Renal pelvis (tissue), 4 donors: ENCODE results near the gene IGFBP4. TPM values are rescaled to one million over a fixed set of nuclear protein-coding genes. Genes with fewer than 3 reads are reported as not detected.

Experiments used
- DNase-seq: peaks from one replicate; pipeline ENCODE4 v3.0.0-alpha.2; 2013
- polyA plus RNA-seq, 3 donors: library from polyadenylated mRNA; unstranded; fragments of 120-200 nt; gene quantifications; one replicate each; pipeline ENCODE4 v1.2.1, GENCODE V29; 2013; ENCODE audit not compliant: insufficient read length in 3 of 3

IGFBP4 gene
- polyA plus RNA-seq, 3 donors: 341 to 358 (median 349) TPM

- no peak for DNase-seq
These were observed 25.3 kb downstream of the IGFBP4 start for GRCh38 chr17:40468560-40468959.

DNA sequence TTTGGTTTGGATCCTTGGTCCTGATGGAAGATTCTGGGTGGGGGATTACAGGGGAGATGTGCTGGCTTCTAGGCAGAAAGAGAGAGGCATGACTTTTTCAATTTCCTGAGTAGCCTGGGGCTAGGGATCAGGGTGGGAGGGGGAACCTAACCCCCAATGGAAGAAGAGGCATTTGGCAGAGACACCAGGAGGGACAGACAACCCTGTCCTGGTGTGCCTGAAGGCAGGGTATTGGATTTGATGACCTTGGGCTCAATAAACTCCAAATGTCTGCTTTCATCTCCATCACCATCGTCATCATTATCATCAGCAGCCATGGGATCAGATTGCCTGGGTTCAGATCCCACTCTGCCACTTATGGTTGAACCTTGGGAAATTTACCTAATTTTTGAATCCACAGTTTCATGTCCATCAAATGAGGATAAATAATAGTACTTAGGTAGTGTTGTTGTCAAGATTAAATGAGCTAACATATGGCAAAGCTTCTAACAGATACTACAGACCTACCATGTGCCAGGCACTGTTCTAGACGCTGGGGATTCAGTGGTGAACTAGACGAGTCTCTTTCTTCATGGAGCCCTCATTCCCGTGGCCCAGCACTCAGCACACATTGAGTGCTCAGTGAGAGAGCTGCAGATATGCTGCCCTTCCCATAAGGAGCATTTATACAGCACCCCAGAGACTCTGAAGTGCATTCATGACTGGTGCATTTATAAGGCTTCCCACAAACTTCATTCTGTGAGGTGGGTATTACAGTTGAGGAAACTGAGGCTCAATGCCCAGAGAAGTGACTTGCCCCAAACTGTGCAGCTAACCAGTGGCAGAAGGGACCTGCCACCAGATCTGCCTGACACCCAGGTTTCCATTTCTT is 26.8 kb downstream of the IGFBP4 start:
- DNase-seq: no peak

DNA sequence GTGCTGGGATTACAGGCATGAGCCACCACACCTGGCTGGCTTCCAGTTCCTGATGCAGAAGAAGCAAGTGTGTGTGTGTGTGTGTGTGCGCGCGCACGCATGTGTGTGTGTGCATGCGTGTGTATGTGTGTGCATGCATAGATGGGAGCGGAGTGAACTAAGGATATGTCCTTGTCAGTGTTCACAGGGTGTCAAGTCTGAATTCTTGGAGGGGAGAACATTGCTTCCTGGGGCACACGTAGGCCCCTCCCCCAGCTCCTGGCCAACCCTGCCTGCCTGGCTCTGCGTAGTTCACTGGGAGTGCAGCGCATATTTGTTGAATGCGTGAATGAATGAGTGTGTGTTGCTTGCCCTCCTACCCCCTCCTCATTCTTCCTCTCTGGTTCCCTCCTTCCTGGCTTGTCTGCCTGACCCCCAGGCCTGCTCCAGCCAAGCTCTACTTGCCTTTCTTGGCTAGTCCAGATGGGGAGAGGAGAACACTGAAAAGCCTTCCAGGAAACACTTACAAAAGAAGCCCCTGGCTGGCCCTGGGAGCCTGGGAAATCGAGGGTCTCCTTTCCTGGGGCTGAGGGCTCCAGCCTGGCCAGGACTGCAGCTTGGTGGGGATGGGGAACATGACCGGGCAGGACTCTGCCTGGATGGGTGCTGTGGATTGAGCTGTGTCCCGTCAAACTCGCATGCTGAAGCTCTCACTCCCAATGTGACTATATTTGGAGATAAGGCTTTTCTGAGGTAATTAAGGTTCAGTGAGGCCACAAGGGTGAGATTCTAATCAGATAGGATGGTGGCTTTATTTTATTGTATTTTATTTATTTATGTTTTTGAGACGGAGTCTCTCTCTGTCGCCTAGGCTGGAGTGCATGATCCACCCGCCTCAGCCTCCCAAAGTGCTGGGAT is 27.9 kb downstream of the IGFBP4 start:
- no peak for DNase-seq

- no peak for DNase-seq
These were observed 28.8 kb downstream of the IGFBP4 start for GRCh38 chr17:40471846-40472732.

DNA sequence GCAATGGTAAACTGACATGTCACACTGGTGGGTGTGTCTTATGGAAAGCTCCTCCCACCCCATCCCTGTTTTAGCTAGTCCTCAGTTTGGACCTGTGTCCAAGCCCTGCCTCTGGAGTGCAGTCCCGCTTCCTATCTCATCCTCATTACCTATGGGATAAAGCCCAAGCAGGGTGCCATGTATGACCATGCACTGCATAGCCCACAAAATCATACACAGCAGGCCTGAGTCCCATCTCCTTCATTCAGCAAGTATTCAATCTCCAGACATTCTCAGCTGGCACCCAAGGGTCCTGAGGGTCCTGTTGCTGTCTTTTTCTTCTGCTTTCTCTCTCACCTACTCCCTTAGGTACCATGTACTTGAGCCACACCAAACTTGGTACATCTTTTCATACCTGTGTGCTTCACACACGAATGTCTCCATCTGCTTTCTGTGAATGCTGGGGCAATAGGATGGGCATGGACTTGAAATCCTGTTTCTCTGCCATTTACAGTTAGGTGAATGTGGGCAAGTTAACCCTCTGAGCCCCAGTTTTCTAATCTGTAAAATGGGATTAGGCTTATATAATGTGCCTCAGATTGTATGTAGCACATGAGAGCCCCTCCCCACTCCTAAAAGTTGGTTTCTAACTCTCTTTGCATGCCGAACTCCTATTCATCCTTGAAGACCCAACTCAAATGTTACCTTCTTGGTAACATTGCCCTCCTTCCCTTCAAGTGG is 29.6 kb downstream of the IGFBP4 start:
- no peak for DNase-seq

DNA sequence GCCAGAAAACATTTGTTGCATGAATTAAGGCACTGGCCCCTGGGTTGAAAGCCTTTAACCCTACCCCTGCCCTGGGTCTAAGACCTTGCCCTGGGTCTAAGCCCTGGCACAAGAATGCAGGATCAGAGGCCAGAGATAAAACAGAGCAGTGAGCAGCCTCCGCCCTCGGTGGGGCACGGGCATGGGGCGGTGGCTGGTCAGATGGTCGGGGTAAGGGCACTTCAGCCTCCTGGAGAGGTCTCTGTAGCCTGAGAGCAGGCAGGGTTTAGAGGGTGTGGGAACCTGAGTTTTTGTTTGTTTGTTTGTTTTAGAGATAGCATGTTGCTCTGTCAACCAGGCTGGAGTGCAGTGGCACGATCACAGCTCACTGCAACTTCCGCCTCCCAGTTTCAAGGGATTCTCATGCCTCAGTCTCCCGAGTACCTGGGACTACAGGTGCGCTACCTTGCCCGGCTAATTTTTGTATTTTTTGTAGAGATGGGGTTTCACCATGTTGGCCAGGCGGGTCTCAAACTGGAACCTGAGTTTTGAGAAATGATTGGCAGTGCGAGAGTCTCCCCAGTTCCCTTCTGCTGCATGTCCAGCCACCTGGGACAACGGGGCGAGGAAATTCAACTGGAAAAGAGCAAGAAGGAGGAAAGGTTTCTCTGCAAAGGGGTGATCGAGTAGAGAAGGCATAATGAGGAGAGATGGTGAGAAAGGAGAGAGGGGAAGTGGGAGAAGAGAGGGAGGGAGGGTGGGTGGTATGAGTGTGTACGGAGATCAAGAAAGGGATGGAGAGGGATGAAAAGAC is 30.5 kb downstream of the IGFBP4 start:
- DNase-seq: no peak

DNA sequence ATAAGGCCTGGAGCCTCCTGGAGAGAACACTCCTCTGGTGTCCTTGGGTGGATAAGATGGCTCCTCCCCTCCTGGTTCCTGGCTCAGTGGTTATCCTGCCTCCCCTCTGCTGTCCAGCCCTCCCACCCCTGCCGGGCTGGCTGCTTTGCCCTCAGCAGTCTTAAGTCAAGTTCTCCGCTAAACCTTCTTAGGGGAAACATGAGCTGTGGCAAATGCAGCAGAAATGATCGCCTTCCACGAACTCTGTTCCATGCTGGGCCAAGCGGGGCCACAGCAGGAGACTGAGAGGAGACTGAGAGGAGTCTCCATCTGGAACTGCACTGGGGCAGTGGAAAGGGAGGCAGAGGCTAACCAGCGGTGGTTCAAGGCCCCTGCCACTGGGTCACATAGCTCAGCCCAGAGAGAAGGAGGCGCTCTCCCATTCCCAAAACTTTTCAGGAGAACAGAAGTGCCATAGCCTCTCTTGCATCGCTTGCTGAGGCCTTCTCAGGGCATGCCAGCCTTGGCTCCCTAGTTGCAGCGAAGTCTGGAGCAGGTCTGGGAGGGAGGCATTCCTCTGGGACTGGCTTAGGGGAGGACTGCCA is 31.3 kb downstream of the IGFBP4 start:
- no peak for DNase-seq

DNA sequence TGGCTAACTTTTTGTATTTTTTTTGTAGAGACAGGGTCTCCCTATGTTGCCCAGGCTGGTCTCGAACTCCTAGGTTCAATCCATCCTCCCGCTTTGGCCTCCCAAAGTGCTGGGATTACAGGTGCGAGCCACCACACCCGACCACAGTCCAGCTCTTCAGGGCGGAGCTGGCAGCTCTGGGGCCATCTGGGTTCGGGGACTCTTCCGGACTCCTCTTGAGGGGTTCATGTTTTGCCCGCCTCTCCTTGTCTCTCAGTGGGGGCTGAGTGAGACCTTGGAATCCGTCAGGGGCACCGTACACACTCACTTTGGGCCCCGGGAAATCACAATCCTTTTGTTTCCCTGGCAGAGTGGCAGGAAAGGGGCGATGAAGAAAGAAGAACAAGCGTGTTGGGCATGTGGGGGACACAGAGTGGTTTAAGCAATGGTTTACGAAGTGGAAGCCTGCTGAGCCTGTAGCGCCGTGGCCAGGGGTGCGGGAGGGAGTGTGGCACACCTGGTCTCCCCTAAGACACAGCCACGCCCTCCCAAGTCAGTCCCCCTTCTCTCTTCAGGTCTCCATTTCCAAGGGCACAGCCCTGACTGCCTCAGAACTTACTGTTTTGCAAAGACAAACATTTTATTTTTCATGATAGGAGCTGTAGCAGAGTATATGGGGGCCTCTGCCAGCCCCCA is 32.1 kb downstream of the IGFBP4 start:
- no peak for DNase-seq

DNA sequence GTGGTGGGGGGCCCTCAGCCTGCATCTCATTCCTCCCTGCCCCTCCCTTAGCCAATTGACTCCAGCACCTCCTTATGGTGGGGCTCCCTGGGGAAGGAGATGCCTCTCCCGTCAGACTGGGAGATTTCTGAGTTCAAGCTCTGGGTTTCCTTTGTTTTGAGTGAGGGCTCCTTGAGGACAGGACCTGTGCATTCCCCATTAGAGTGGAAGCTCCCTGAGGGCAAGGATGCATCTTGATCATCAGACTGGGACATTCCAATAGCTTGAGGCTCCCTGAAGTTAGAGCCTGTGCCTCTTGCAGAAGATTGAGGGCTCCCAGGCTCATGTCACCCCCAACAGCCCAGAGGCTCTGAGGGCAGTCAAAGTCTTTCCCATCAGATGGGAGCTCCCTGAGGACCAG is 34.5 kb downstream of the IGFBP4 start:
- DNase-seq: no peak

DNA sequence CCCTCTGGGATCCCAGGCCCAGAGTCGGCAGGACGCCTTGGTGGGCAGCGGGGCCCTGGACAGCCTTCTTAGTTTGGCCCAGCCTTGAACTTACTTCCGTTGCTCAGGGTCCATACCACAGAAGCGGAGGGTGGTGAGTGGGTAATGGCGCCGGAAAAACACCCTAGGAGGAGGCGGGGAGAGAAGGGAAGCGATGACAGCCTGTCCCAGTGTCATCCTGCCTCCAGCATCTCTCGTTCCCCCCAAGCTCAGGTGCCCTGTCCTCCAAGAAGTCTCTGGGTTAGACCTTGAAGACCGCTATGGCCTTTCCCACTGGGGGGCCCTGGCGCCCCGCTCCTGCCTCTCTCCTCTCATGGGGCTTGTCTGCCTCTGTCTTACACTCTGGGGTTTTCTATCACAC is 35.2 kb downstream of the IGFBP4 start:
- DNase-seq: no peak

DNA sequence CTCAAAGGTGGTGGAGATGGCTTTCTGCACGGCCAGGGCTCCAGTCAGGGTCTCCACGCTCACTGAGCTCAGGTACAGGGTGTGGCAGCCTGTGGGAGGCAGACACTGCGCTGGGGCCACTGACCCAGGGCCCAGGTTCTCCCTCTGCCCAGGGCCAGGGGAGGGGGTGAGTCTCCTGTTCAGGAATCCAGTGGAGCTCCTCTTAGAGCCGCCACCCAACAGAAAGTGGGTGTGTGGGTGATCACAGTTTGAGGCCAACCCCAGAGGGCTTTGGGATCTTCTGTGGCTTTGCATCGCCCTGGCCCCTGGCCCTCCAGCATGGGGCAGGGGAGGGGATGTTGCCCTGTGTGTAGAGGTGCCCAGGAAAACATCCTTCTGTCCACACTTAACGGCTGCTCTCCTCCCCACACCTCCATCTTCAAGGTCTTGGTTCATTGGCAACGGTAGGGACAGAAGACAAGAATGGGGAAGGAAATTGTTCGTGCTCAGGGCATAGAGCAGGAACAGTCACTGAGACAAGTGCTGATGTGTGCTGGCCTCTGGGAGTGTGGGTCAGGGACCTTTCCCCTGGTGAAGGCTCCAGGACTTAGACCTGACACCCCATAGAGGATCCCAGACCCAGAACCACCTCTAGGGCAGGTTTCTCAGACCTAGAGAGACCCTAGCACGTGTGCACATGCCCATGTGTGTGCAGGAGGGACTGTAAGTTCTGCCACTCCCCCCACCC is 36.7 kb downstream of the IGFBP4 start:
- DNase-seq: no peak

DNA sequence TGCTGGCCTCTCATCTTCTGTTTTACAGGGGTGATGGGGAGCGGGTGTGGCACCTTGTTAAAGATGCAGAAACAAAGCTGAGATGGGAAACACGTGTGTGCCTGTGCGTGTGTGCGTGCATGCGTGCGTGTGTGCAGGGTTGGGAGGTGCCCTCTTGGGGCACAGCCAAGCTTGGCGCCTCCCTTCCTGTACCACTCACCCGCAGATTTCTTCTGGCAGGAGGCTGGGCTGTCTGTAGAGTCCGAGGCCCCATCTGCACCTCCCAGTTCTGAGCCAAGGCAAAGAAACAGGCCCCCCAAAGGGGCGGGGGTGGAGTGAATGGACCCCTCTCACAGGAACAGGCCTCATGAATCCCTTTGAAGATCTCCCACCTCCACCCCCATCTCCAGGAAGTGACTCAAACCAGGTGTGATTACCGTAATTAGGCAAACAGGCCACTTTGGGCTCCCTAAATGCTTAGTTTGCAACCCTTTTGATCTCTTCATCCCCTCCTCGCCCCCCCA is 37.3 kb downstream of the IGFBP4 start:
- DNase-seq: no peak

- no peak for DNase-seq
These were observed 37.9 kb downstream of the IGFBP4 start for GRCh38 chr17:40481106-40481505.

DNA sequence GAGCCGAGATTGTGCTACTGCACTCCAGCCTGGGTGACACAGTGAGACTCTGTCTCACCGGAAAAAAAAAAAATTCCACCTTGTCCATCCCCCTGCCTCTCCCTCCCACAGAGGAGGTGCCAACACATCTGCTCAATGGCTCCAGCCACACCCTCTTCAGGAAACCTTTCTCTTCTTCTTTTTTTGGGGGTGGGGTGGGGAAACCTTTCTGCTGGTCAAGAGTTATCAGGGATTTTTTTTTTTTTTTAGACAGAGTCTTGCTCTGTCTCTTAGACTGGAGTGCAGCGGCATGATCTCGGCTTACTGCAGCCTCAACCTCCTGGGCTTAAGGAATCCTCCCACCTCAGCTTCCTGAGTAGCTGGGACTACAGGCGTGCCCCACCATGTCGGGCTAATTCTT is 39.5 kb downstream of the IGFBP4 start:
- DNase-seq: no peak

GRCh38 chr17:40483679-40484078 is 40.4 kb downstream of the IGFBP4 start:
- DNase-seq: no peak

DNA sequence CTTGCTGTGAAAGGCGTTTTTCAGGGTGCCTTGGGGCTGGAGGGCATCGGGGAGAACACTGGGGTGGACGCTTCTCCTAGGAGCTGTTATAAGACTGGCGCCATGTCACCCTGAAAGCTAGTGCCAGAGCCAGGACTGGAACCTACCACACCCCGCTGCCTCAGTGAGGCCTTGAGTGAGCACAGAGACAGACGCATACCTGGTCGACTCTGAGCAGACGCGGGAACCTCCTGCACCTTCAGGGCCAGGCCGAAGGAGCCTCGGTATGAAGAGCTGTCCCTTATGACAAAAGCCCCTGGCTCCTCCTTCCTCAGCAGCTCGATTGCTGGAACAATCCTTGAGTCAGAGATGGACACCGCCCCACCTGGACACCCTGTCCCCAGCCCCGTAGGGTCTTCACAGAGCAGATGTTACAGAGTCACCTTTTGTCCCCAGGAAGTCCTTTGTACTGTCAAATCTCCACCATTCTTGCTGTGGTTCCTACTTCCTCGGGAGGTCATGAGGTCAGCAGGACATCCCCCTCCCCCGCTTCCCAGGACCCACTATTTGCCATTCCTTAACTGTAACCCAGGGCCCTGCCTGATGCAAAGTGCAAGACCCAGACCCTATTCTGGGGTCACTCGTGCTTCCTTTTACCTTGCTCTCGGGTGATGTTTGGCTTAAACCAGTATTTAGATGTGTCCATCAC is 41.2 kb downstream of the IGFBP4 start:
- no peak for DNase-seq

DNA sequence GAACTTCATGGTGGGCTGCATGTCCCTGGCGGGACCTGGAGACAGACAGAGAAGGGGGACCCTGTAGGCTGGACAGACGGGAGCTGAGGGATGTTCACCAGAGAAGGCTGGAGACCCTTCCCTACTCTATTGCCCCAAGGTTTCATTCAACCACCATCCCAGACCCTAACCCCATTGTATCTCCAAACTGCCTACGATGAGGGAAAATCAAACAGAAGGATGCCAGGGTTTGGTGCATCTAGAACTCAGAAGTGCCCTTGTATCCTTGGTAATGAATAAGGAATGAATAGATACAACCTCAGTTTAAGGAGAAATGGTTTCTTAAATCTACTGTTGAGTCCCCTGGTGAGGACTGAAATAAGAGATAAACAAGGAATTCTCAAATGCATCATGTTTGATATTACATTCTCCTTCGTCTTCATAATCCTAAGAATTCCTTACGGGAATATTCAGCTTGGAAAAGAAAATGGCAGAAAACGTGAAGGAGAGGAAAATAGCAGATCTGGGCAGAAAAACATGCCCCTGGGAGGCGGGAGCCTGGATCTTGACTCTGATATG is 41.8 kb downstream of the IGFBP4 start:
- no peak for DNase-seq
